ENCODE measurements around the gene SELP. TPM values are rescaled to one million over a fixed set of nuclear protein-coding genes. Genes with fewer than 3 reads are reported as not detected.

The SELP gene
- polyA plus RNA-seq, 1 donor from 2014 or later: 2.2 TPM

- no peaks in the 10 kb centered on the region for H3K9me3 Mint-ChIP-seq
- no peak overlapping the region for H3K27ac Mint-ChIP-seq
- H3K27me3 Mint-ChIP-seq: peaks cover 3% of the 10 kb centered on the region
Measured at GRCh38 chr1:169538998-169539871, 90.7 kb downstream of the SELP start.

More at GRCh38 chr1:169538998-169539871, 90.7 kb downstream of the SELP start:
- Mint-ChIP-seq H3K4me1 (no peaks in the 10 kb centered on the region), H3K4me3 (no peak overlapping the region), H3K36me3 (no peaks in the 10 kb centered on the region)

Other genes with a start within 250 kb of the SELP start
- not detected for gene CCDC181, start 202.7 kb downstream of the SELP start, polyA plus RNA-seq
- 0.16 TPM for gene SLC19A2, start 144.2 kb downstream of the SELP start, polyA plus RNA-seq
- gene F5, start 43.6 kb downstream of the SELP start, polyA plus RNA-seq: 0.51 TPM
- gene SELL, start 81.5 kb upstream of the SELP start, polyA plus RNA-seq: 1,261 TPM
- gene SELE, start 104.0 kb upstream of the SELP start, polyA plus RNA-seq: not detected
- gene METTL18, start 164.8 kb upstream of the SELP start, polyA plus RNA-seq: 29.2 TPM